NCI-H2196 treated with DMSO at 0.1 percent for 48 hours (cell line): Measurements from ENCODE around the gene C2.

Experiments
- DNase-seq: peaks from one replicate; lab custom pipeline; 2025; ENCODE audit not compliant: unreplicated experiment; lab: John Stamatoyannopoulos, UW

C2 gene

DNA sequence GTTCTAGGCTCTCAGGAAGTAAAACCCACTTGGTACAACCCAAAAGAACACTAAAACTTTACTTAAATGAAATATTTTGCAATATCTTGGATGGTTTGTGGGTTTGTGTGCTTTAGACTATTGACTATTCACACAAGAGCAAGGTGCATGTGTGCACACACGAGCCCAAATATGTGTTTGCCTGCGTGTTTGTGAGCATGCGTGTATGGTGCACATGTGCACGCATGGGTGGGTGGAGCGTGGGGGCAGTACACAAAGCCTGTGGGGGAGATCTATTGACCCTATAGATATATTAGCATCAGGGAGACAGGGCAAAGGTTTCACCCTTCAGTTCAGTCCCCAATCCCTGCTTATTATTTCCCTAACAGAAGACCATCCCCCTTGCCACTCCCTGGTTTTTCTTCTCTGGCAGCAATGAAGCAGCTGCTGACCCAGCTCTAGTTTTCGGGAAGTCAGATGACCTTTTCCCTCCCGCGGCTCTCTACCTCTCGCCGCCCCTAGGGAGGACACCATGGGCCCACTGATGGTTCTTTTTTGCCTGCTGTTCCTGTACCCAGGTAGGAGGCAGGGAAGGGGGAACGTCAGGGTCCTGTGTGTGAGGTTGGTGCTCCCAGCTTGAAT lies at the start of gene C2:
Gene C2 (plus strand): TSS at position 476 of the 621 bp plus-strand sequence. CDS start 36 bp downstream, at position 512.
- no peak for DNase-seq

DNA sequence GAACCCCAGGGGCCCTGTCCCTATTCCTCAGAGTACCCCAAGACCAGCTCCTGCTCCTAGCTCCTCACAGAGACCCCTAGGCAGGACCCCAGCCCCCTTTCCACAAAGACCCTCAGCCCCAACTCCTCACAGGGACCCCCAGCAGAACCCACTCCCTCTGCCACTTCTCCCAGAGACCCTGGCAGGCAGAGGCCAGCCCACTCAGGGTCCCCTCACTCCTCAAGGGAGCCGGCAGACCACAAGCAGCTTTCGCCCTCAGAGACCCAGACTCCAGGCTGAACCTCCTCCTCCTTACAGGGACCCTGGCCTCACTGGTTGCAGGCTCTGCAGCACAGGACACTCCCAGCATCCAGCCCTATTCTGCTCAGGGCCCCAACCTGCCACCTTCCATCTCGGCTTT lies 49.3 kb upstream of the C2 start:
- no peak for DNase-seq

DNA sequence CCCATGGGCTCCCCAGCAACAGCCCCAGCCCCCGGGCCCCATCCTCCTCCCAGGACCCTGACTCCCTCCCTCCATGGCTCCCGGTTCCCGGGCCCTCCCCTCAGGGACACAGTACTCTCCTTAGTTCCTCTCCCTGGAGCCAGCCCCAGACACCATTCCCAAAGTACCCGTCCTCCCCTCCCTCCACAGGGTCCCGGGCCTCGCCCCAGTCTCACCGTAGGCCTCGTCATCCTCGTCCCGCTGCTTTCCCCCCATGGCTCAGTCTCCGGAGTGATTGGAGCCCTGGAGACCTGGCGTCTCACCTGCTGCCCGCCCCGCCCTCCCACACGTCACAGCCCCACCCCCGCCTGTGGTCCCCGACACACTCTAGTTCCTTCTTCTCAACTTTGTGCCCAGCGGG lies 48.8 kb upstream of the C2 start, which contains the start of gene SLC44A4:
Gene SLC44A4 (minus strand): TSS at position 272 of the 400 bp plus-strand sequence. CDS start 17 bp downstream, at position 255.
- no peak for DNase-seq

DNA sequence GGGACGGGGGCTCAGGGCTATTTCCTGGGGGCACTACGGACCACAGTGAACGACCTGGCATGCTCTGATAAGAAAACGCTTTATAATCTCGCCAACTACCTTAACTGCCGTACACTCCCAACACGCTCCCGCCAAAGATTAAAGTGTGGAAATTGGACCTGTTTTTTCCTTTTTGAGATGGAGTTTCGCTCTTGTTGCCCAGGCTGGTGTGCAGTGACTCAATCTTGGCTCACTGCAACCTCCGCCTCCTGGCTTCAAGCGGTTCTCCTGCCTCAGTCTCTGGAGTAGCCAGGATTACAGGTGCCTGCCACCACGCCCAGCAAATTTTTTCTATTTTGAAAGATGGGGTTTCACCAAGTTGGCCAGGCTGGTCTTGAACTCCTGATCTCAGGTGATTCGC lies 48.4 kb upstream of the C2 start:
- DNase-seq, result no peak

DNA sequence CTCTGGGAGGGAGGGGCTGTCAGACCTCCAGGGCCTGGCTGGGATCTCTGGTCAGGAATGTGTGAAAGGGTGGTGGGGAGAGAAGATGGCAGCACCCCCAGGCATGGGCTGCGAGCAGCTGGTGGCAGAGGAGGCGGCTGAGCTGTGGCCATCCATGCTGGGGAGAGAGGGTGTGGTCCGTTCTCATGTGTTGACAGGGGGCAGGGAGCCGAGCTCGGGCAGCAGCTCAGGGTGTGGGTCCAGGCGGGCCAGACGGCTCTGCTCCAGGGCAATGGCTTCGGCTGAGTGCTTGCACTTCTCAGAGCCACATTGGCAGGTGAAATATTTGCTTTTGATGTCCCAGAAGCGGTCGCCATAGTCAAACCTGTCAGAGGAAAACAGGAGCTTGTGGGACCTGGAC lies 47.6 kb upstream of the C2 start:
- no peak for DNase-seq

DNA sequence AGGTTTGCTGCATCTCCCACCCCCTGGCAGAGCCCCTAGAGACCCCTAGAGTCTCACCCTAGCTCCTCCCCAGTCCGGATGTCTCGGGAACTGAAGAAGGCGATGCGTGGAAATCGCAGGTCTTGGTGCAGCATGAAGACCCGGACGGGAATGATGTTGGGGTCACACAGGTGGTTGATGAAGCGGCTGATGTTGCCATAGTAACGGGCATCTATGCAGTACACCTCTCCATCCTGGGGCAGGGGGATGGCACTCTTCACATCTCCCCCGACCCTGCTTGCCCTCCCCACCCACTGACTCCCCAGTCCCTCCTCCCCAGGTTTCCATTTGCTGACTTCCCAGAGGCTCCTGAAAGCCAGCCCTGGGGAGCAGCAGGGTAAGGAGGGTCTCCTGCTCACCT lies 46.9 kb upstream of the C2 start:
- DNase-seq, result no peak

DNA sequence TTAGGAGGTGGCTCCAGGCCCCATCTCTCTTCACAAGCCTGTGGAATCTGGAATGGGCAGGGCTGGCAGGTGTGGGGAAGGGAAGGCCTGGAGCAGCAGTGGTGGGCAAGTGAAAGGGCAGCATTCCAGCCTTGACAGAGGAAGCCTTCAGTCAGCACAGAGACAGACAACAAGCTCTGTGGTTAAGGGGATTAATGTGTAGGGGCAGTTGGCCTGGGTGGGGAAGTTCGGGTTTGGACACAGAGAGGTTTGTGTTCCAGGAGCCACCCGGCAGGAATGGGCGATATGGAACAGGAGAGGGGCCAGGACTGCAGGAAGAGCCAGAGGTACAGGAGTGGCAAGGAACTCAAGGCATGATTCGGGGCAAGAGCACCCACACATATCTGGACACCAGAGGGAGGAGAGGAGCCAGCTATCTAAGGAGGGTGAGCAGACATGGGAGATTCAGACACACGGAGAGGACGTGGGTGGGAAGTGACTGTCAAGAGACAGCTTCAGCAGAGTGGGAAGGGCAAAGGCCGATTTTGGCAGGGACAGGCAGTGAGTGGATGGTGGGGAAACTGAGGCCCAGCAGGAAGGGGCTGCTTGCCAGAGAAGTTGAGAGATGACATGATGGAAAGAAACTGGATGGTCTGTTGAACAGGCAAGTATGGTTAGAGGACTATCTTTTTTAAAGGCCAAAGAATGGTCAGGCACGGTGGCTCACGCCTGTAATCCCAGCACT lies 46.2 kb upstream of the C2 start:
- no peak for DNase-seq

DNA sequence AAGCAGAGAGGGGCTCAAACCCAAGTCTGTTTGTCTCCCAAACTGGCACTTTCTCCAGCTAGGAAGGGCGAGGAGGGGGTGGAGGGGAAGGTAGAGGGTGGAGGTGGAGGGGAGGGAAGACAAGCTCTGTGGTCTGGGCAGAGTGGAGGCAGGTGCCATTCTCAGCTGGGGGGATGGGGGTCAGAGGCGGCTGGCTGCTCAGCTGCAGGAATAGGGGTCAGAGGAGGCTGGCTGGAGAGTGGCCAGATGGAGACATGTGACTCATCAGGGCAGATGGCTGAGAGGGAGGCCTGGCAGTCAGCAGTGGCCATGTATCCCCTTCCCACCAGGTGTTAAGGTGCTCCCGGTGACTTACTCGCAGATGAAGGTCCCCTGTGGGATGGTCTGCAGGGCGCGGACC lies 45.2 kb upstream of the C2 start:
- peak; percentile 76 for DNase-seq

DNA sequence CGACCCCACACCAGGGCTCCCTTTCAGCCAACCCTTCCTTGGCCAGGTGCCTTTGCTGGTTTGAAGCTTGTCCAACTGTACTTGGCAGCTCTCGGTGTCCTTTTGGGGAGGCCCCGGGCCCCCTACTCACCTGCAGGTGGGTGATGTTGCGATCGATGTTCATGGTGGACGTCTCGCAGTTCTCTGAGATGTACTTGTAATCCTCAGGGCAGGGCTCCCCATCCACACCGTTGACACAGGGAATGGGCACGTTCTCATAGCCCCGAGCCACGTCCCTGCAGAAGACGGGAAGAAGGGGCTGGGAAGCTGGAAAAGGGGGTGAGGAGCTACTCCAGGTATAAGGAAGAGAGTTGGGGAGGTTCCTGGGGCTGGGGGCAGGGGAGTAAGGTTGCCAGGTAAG lies 43.8 kb upstream of the C2 start:
- DNase-seq, result no peak

DNA sequence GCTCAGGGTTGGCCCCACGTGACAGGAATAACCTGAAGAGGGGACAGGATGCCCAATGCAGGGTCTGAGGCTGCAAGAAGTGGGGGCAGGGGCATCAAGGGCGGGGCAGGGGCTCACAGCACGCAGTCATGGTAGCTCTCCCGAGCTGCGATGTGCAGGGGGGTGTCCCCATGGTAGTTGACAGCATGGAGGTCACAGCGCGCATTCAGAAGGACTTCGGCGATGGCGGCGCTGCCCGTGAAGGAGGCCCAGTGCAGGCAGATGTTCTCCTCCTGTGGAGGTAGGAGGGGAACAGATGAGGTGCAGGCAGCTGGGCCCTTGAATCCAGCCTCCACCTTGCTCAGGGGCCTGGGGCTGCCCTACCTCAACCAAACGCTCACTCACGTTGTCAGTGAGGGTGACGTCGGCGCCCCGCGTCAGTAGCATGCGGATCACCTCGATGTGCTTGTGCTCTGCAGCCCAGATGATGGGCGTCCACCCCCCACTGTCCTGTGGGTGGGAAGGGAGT lies 42.9 kb upstream of the C2 start:
- DNase-seq, result no peak

DNA sequence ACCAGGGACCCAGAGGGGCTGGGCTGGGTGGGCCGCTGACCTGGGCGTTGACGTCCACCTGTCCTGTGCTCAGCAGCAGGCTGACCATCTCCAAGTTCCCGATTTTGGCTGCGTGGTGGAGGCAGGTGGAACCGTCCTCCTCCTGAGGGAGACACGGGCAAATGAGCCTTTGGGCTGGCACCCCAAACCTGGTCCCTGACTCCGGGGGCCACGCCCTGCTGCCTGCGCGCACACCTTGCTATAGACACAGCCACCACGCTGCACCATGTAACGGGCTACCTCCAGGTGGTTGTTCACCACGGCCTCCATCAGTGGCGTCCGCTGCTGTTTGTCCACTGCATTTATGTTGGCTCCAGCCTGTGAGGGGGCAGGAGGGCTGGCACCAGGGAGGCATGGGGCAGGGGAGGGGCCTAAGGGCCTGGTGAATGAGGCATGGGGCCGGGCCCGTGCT lies 41.0 kb upstream of the C2 start:
- no peak for DNase-seq

DNA sequence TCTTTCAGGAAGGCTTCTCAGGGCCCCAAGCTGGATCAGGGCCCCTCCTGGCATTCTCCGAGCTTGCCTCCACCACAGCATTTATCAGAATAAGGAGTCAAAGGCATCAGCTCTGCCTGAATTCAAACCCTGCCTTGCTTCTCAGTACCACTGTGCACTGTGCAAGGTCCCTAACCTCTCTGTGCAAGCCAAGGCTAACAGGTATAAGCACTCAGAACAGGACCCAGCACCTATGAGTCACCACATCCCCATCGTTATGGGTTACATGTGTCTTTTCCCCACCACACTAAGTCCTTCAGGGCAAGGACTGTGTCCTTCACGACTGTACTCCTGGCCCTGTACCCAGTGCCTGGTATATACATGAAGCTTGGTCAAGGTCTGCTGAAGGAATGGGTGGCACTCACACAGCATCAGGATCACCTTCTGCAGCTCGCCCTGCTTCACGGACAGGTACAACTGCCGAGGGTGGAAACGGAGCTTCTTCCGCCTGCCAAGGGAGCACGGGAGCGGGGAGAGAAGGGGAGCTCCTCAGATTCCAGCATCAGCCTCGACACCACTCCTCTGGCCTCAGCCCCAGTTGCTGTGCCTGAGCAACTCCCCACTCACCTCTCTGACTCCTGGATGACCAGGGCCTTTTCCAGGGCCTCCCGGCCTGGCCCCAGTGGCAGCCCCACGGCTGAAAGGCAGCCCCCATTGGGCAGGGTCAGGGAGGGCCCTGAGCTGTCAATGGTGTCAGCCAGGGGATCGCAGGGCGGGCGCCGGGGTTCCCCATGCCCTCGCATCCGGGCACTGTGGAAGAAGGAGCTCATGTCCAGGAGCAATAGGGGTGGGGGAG lies 40.1 kb upstream of the C2 start:
- DNase-seq, result no peak

DNA sequence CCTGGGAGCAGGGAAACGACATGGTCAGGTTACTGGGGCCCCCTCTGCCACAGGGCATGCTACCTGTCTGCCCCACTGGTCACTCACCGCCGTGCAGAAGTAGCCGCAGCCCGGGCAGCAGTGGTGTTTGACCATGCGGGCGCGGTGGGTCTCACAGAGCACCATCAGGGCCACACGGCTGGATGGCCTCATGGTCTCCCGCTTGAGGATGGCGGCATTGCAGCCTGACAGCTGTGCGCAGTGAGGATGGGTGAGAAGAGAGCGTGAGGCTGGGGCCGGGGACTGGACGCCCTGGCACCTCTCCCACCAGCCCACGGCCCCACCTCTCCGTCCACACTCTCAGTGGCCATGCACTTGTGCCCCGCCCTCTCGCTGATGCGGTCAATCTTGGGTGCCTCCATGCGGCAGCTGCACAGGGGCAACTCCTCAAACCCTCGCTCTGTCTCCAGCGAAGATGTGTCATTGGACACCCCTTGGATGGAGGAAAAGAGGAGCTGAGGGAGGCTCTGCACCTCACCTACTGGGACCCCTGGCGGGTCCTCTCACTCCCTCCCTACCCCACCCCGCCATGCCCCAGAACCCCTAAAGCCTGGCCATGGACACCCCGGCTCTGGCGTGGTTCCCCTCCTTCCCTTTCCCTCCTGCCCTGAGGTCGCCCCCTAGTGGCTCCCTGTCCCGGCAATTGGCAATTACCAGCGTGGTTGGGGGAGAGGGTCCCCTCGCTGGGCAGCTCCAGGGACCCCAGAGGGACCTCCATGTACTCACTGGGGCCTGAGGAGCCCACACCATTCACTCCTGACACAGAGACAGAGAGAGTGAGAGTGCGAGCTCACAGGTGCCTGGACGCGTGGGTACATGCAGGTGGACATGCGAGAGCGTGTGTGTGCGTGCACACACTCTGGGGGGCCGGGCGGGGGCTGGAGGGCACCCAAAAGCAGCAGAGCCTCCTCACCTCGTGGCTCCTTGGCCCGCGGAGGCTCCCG lies 39.0 kb upstream of the C2 start:
- no peak for DNase-seq

DNA sequence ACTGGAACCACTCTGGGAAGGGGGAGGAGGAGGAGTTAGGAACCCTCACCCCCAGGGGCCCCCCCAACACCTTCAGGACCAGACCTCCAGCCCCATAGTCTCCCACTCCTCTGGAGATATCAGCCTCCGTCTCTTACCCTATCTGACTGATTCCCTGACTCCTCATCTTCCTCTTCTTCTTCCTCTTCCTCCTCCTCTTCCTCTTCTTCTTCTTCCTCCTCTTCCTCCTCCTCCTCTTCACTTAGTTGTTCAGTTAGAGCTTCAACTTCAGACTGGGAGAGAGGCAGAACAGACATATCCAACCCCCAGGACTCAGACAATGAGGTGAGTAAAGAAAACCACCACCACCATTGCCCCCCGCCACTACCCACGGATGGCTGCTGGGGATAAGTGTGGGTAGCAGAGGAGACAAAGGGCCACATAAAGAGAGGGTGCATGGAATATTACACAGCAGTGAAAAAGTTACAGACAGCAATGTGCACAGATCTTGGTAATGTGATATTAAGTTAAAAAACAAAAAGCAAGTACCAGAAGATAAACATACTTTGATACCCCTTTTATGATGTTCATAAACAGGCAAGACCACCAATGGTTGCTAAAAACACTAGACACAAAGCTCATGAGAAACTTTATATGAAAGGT lies 38.1 kb upstream of the C2 start:
- no peak for DNase-seq

DNA sequence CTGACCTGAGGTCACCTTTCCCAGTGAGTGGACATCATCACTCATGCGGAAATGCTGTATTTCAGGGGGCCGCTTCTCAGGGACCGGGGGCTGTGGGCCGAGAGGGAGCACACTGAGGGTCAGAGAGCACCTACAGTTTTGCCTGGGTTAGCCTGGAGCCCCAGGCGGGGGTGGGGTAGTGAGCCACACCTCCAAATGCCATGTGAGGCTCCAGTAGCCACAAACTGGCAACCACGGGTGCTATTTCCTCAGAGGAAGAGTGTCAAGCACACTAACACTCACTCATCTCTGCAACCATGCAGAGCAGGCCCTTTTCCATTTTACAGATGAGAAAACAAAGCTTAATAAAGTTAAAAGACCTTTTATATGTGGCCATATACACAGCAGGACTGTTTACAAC lies 34.7 kb upstream of the C2 start:
- no peak for DNase-seq

DNA sequence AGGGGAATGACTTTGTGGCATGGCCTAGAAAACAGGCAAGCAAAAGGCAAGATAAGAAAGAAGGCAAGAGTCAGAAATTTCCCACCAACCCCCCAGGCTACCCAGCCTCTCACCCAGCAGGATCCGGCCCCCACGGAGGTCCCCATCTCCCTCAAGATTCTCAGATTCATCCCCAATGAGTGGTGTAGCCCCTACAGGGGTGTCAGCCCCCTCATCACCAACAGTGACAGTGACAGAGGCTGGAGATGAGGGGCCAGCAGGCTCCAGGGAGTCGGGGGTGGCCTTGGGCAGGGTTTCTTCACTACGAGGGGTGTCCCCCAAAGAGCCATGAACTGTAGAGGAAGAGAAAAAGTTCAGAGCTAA lies 31.0 kb upstream of the C2 start:
- DNase-seq, result no peak

DNA sequence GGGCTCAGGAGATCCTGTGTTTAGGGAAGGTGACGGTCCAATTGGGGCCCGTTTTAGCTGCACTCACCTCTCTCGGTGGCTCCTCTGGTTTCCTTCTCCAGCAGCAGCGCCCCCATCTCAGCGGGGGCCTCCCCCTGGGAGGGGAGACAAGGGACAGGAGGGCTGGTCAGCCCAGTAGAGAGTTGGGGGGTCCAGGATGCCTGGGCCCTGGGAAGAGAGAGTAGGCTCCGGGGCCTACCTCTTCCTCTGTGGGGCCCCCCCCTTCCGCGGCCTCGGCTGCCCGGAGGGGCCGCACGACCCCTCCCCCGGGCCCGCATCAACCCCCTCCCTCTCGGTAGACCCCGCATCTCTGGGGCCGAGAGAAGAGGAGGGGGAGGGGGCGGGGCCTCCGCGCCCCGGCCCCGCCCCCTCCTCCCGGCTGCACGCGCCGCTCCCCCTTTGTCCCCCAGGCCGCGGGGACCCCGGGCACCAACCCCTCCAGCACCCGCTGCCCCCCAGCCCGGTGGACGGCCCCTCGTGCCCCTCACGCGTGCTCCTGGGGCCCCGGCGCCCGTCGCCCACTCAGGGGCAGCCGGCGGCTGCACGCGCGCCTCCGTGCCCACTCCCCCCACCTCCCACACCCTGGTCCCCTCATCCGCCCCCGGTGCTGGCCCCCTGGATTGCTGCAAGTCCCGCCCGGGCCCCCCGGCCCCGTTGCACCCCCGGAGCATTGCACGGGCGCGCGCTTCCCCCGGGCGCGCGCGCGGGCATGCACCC lies 30.5 kb upstream of the C2 start:
- DNase-seq, result no peak

DNA sequence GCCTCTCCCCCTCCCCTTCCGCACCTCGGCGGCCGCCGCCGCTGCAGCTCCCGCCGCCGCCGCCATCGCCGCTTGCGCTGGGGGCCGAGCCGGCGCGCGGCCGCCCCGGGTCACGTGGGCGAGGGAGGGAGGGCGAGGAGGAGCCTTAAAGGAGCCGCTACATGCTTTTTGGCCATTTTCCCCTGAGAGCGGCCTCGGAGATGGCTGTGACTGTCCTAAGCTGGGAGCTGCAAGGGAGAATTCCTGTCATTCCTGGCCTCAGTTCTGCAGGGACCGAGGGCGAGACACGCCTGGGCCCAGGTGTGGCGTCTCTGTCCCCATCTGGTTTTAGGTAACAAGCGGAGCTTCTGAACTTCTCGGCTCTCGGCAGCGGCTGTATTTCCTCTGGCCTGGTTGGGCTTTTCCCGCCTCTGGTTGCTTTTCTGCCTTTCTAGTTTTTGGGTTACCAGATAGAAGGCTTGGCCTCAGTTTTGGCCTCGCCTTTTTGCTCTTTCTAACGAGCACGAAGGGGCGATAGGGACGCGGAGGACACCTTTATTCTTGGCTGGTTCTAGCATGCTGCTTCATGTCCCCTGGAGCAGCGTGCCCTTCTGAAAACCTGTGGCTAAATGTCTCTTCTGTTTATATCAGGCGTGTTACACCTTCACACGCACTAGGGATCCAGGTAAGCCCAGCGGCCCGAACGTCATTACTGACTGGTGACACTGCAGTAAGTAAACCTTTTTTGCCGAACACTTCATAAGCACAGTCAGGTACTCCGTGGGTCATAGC lies 29.7 kb upstream of the C2 start, which contains the start of gene EHMT2:
Gene EHMT2 (minus strand): TSS at position 87 of the 771 bp plus-strand sequence. CDS start 21 bp downstream, at position 66.
- peak; percentile 71 for DNase-seq
